ENCODE data around the gene POU2F3. TPM values are rescaled to one million over a fixed set of nuclear protein-coding genes. Genes with fewer than 3 reads are reported as not detected.

The POU2F3 gene
- total and polyA plus RNA-seq, 2 of the 8 experiments (the other 6 are each of a cell fraction or from before 2014, with no cell fraction given) = 1.0 to 2.1 TPM

GRCh38 chr11:120231963-120232362 is 8.0 kb upstream of the POU2F3 start (continued):
- TF ChIP-seq JUN (IDR thresholded peaks at IDR 0.05; ENCODE audit: low read depth, low read length) (no peak), SRF (IDR thresholded peaks at IDR 0.05; ENCODE audit: low read depth, low read length) (no peak), PHF8 (conservative IDR thresholded peaks at IDR 0.05; ENCODE audit: low read depth, low read length) (no peak), TAF7 (optimal IDR thresholded peaks at IDR 0.05; ENCODE audit: borderline replicate concordance, low read depth, low read length) (no peak), TAF1 (IDR thresholded peaks at IDR 0.05; ENCODE audit: low read depth, low read length) (no peak), EP300 (IDR thresholded peaks at IDR 0.05; ENCODE audit: borderline replicate concordance in 1 of 2, low read depth in 2 of 2, low read length in 2 of 2) (no peak)
